Fibroblast of skin of right quadriceps (primary cell): ENCODE measurements around the gene EIF2A.
A peak's percentile ranks its signal among the peaks of the same experiment; 100 is the strongest.
"Not testable (repeated sequence)": the region's sequence is repeated elsewhere in the genome, so short reads cannot be mapped to it uniquely, and the experiment has no call there.

Source experiments
- DNase-seq: peaks from one replicate; pipeline ENCODE4 v3.0.0-alpha.2; 2013

Gene EIF2A

DNA sequence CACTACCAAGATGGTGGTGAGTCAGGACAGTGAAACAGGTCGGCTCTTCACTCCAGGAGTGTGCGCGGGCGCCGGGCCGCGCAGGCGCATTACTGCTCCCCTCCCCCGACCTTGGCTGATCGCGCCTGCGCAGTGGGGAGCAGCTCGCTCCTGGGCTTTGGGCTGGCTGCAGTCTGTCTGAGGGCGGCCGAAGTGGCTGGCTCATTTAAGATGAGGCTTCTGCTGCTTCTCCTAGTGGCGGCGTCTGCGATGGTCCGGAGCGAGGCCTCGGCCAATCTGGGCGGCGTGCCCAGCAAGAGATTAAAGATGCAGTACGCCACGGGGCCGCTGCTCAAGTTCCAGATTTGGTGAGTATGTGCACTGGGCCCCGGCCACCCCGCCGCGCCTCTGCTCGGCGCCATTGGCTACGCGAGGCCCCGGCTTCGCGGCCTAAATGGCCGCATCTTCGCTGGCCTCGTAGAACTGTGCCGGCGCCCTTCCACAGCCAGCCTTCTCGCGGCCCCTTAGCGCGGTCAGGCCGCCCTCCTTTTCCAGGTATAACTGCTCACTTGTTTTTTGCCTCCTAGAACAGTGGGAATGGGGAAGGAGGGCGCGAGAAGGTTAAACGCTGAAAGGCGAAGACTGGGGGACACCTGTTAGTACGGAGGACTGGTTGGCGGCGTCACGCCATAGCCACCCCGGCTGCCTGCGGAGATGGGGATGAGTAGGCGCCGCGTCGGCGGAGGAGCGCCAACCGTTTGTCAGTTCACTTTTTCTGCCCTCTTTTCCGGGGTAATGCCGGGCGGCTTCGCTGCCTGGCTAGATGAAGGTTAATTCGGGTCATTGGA lies 56.8 kb downstream of the EIF2A start, which contains the start of gene SELENOT:
TSS of gene SELENOT (plus strand) at position 169 of the 827 bp plus-strand sequence. CDS start at position 211, 42 bp downstream.
- peak; percentile 96 for DNase-seq

GRCh38 chr3:150603980-150604319 lies 57.4 kb downstream of the EIF2A start:
- DNase-seq = no peak

DNA sequence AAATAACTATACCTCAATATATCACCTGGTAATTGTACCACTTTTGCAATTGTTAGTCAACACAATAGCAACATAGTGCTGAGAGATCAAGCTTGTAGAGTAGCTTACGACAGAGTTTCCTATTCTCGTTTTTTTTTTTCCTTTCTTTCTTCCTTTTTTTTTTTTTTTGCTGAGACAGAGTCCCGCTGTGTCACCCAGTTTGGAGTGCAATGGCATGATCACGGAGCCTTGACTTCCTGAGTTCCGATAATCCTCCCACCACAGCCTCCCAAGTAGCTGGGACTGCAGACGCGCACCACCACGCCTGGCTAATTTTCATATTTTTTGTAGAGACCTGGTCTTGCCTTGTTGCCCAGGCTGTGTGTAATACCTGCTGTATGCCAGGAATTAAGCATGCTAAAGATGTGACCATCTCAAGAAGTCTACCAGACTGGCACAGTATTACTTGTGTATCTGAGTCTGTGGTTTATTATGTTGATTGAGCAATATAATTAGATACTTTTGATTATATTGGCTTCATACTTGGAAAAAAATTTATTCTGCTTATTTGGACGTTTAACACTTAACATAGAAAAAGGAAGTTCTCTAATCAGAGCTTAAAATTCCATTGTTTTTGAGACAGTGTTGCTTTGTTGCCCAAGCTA lies 59.5 kb downstream of the EIF2A start:
- DNase-seq = no peak

DNA sequence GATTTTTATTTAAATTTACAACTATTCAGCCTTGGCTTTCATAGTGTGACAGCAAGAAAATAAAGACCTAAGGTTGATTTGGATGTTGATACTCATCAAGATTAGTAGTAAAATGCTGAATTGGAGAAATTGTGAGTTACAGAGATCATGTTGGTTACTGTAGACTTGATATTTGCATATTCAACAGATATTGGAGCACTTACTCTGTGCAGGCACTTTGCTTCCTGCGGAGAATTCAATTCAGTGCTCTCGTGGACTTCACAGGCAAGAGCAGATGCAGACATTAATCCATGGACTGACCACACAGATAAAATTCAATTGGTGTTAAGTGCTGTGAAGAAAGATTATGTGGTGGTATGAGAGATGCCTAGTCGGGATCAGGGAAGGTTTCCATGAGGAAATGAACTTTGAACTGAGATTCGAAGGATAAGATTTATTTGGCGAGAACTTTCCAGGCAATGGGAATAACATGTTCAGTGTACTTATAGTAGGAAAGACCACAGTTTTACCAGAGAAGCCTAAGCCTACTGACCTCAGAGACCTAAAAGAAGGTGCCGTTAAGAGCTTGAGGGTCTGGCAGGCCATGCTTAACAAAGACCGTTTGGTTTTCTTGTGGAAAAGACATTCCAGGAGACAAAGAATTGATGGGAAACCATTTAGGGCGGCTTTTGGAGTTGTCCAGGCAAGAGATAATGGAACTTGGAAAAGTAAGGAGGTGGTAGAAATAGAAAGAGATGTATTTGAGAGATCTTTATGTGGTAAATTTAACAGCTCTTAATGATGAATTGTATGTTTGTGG lies 60.9 kb downstream of the EIF2A start:
- DNase-seq = no peak

DNA sequence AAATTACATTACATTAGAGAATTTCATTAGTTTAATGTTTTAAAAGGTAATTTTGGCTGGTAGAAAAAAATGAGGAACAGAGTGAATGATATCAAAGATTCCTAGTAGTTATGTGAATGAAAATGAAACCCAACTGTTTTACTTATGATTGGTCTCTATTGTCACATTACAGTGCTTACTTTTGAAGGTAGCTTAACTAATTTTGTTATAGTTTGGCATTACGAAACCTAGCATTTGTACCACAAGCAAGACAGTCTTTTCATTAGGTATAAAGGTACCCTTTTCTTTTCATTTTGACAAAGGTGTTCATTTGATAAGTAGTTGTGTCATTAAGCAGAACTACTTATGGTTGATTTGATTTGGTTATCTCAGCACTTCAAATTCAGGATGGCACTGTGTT lies 63.4 kb downstream of the EIF2A start:
- DNase-seq = no peak

- DNase-seq = no peak
Observed at GRCh38 chr3:150610785-150611184, 64.2 kb downstream of the EIF2A start.

- DNase-seq = no peak
Observed at GRCh38 chr3:150611666-150612065, 65.1 kb downstream of the EIF2A start.

DNA sequence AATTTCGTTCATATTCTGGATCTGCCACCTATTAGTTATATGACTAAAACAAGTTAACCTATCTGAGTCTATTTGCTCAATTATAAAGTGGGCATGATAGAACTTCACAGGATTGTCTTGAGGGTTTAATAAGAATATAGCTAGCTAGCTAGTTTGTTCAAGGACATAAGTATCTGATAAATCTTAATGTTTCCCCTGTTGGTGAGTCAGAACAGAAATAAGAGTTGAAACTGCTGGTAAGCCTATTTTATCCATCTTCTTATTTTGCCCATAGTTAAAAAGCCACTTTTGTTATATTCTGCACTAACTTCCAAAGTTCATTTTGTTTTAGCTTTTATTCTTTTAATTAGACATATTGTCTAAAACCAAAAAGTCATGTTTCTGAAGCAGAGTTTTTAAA lies 65.9 kb downstream of the EIF2A start:
- DNase-seq = no peak

DNA sequence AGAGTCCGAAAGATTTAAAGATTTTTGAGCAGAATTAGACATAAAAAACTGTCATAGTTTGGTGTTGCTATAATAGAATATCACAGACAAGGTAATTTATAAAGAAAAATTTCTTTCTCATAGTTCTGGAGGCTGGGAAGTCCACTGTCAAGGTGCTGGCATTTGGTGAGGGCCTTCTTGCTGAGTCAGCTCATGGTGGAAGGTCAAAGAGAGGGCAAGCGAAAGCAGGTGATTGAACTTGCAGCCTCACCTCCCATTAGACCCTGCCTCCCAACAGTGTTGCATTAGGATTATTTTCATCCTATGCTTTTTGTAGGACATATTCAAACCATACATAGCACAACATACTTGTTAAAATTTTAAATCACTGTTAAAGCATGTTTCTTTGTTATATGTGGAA lies 66.4 kb downstream of the EIF2A start:
- DNase-seq = no peak

DNA sequence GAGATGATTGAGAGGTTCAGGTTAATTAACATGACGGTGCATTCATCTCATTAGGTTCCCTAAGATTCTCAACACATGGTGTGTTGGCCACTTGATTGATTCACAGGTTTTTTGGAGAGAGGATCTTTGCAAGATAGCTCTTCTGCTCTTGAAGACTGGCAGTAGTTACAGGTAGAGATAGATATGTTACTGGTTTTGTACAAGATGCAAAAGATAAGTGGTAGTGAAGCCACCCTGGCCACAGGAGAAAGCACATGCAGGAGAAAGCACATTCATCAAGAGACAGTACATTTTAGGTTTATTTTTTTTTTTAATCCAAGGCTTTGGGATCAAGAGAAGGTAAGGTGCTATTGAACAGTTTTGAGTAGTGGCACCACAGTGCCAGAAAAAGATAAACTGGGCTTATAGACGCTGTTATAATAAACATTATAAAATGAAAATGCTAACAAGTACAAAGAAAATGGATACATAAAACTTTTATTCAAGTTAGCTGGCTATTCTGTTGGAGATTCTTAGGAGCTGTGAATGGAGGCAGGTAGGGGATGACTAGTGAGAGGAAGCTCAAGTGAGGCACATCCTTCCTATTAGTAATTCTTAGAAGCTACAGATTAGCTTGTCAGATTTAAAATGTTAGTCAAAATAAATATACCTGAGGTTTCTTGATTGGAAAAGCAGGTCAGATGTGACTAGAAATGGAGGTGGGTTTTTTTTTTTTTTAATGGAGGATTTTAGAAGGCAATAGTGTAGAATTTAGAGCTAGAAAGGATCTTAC lies 67.3 kb downstream of the EIF2A start:
- DNase-seq = no peak

DNA sequence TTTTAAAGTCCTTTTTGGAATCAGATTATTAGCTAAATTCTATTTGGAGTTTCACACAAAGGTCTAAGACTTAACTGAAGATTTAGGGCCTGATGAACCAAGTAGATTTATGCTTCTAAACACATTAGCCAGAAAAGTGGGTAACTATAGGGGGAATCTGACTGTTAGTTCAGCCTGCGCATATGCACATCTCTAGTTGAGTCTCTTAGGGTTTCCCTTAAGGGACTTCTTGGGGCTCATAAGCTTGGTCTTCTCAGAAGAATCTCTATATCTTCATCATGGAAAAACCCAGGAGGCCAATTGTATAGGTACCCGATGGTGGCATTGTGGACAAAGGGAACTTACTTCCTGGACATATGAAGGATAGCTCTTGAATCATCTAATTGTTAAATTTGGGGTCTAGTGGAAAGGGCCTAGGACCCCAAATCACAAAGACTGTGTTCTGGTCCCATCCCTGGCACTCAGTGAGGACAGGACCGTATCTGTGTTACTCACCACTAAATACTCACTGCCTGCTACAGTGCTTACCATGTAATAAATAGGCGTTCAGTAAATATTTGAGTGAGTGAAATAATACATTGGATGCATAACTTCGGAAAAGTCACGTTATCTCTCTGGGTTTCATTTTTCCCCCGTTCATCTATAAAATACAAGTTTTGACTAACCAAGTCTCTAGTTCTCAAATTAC lies 73.6 kb downstream of the EIF2A start:
- DNase-seq = no peak

DNA sequence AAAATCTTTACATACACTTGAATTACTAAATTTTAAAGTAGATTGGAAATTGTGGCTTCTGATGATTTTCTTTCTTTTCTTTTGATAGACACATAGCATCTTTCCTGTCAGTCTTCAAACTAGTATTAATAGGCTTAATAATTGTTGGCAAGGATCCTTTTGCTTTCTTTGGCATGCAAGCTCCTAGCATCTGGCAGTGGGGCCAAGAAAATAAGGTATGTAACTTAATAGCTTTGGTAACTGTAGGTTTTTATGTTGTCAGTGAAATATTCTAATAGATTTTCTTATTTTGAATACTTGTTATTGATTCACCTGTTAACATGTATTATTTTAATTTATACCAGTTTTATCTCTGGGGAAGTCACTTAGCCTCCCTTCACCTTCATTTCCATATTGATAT lies 76.4 kb downstream of the EIF2A start:
- DNase-seq = not testable (repeated sequence)

- peak; percentile 17 for DNase-seq
Observed at GRCh38 chr3:150623945-150624344, 77.4 kb downstream of the EIF2A start.

- DNase-seq = no peak
Observed at GRCh38 chr3:150626148-150626930, 79.8 kb downstream of the EIF2A start.

- DNase-seq = peak; percentile 12
Observed at GRCh38 chr3:150627557-150627956, 81.0 kb downstream of the EIF2A start.

- DNase-seq = no peak
Observed at GRCh38 chr3:150631515-150632221, 85.1 kb downstream of the EIF2A start.

DNA sequence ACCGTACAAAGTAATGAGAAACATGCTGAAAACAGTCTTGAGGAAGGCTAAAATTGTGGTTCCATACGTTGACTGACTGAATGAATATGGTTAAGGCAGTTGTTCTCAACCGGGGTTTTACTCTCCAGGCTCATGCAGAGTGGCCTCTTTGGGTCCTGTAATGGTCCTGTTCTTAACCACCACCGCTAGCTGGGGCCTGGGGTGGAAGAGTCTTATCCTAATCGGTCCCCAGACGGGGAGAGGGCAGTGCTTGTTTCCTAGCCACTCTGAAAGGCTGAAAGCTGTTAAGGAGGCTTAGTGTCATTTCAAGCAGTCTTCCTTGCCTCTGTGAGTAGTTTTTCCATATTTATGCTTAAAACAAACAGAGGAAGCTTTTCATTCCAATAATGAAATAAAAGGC lies 88.5 kb downstream of the EIF2A start:
- no peak for DNase-seq

DNA sequence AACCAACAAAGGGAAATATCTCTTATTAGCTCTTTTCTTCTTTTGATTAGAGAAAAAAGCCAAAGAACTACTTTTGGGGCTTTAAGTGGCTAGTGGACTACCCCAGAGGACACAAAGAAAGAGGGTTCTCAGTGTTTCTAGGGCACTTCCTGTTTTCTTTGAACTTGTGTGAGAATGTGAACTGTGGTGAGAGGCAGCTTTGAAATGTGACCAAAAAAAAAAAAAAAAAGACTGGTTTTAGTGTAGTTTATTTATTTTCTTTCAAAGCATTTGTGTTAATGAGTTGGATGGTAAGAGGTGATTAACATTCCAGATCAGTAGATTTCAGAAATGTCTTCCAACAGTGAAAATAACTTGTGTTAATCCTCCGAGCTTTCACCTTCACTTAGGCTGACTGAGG lies 88.9 kb downstream of the EIF2A start:
- DNase-seq = no peak
